ENCODE measurements around the gene USP13. TPM values are rescaled to one million over a fixed set of nuclear protein-coding genes. Genes with fewer than 3 reads are reported as not detected.

Gene USP13
- total RNA-seq, 3 donors from 2014 or later (not counting 1 experiment from before 2014, with no cell fraction given) = 2.4 to 5.6 (median 3.0) TPM

DNA sequence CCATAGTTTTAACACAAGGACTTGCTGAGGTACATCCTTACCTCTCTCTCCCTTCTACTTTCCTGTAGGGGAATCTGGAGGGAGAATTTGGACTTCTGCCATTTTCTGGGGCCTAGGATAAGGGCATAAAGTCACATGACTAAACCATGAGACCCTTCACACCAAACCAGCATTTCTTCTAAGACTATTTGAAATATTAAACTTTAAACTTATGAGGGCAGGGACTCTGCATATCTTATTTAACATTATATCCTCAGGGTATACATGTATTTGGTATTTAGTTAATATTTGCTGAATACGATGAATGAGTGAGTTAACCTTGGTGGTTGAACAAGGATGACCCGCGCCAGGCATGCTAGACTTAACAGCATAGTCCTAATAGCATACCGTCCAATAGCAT is 63.4 kb downstream of the USP13 start:
- DNase-seq (no peak), ATAC-seq (no peak)
- no peaks in the 10 kb centered on the region for H3K27me3 Mint-ChIP-seq (ENCODE audit: low read depth in 2 of 2)
- H3K36me3 Mint-ChIP-seq = no peaks in the 10 kb centered on the region
- H3K27ac ChIP-seq (ENCODE audit: low read length) = no peak overlapping the region
- 100% methylated on average over 3 of the region's 4 CpGs for WGBS (ENCODE audit: insufficient coverage)
- no peak overlapping the region for H3K4me3 ChIP-seq (ENCODE audit: low read length)
- H3K4me3 Mint-ChIP-seq = no peak overlapping the region
- intact Hi-C loops (cut with micrococcal nuclease) = no loop called here
- TF ChIP-seq, protein P1, sequence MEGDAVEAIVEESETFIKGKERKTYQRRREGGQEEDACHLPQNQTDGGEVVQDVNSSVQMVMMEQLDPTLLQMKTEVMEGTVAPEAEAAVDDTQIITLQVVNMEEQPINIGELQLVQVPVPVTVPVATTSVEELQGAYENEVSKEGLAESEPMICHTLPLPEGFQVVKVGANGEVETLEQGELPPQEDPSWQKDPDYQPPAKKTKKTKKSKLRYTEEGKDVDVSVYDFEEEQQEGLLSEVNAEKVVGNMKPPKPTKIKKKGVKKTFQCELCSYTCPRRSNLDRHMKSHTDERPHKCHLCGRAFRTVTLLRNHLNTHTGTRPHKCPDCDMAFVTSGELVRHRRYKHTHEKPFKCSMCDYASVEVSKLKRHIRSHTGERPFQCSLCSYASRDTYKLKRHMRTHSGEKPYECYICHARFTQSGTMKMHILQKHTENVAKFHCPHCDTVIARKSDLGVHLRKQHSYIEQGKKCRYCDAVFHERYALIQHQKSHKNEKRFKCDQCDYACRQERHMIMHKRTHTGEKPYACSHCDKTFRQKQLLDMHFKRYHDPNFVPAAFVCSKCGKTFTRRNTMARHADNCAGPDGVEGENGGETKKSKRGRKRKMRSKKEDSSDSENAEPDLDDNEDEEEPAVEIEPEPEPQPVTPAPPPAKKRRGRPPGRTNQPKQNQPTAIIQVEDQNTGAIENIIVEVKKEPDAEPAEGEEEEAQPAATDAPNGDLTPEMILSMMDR (IDR thresholded peaks at IDR 0.05) = no peak
- no peak overlapping the region for H3K27ac Mint-ChIP-seq
- H3K9me3 Mint-ChIP-seq = no peaks in the 10 kb centered on the region
- H3K36me3 ChIP-seq (ENCODE audit: control insufficient read depth, insufficient read depth, low read length) = no peaks in the 10 kb centered on the region
- H3K27me3 ChIP-seq (ENCODE audit: control insufficient read depth, insufficient read depth, low read length) = no peaks in the 10 kb centered on the region
- no peaks in the 10 kb centered on the region for H3K4me1 ChIP-seq (ENCODE audit: control insufficient read depth, insufficient read depth, low read length)
- no peaks in the 10 kb centered on the region for H3K9me3 ChIP-seq (ENCODE audit: control insufficient read depth, insufficient read depth, low read length)
- no peaks in the 10 kb centered on the region for H3K4me1 Mint-ChIP-seq

DNA sequence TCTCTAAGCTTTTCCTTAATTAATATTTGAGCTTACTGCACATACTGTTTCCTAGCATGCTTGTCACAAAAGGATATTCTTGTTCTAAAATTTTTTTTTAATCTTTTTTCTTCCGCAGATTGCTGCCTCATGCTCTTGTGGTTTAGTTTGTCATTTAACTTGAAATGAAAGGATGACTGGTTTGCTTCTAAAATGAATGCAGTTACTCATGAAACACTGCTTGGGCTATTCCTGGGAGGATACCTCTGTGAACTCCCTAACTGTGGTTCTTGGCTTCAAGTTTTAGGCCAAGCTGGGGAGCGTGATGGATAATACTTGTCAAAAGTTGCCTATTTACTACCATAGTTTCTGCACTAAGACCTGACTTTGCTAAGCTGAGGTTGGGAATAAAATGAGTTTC is 64.0 kb downstream of the USP13 start:
- Mint-ChIP-seq H3K4me3 (no peak overlapping the region), H3K27me3 (ENCODE audit: low read depth in 2 of 2) (no peaks in the 10 kb centered on the region), H3K27ac (no peak overlapping the region), H3K9me3 (no peaks in the 10 kb centered on the region), H3K4me1 (no peaks in the 10 kb centered on the region), H3K36me3 (no peaks in the 10 kb centered on the region)
- Histone ChIP-seq H3K36me3 (ENCODE audit: control insufficient read depth, insufficient read depth, low read length) (no peaks in the 10 kb centered on the region), H3K4me1 (ENCODE audit: control insufficient read depth, insufficient read depth, low read length) (no peaks in the 10 kb centered on the region), H3K9me3 (ENCODE audit: control insufficient read depth, insufficient read depth, low read length) (no peaks in the 10 kb centered on the region), H3K4me3 (ENCODE audit: low read length) (no peak overlapping the region), H3K27me3 (ENCODE audit: control insufficient read depth, insufficient read depth, low read length) (no peaks in the 10 kb centered on the region), H3K27ac (ENCODE audit: low read length) (no peak overlapping the region)
- 61% methylated on average over 2 of the region's 2 CpGs for WGBS (ENCODE audit: insufficient coverage)
- TF ChIP-seq, protein P1 (IDR thresholded peaks at IDR 0.05) = no peak
- DNase-seq = no peak
- intact Hi-C loops (cut with micrococcal nuclease) = no loop called here
- ATAC-seq = no peak

DNA sequence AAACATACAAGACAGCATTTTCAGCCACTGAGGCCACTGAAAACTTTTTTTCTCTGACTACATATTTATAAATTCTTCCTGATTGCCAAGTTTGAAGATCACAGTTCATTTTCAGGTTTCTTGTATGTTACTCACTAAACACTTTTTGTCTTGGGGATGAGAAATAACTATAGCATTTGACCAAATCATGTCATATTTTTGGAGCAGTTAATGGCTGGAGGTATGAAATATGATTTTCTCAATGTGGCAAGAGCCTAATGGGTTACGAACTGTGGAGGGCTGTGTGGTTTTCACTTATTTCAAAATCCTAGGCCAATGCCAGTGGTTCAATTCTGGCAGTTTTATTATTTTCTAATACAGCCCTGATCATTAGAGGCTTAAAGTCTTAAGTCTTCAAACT is 64.4 kb downstream of the USP13 start:
- H3K27me3 Mint-ChIP-seq (ENCODE audit: low read depth in 2 of 2) = no peaks in the 10 kb centered on the region

More for the DNA sequence above, 64.4 kb downstream of the USP13 start:
- no peak for DNase-seq
- no peak overlapping the region for H3K4me3 ChIP-seq (ENCODE audit: low read length)
- no CpG with 5 or more reads among the region's 1 CpG for WGBS (ENCODE audit: insufficient coverage)
- no peaks in the 10 kb centered on the region for H3K36me3 ChIP-seq (ENCODE audit: control insufficient read depth, insufficient read depth, low read length)
- H3K9me3 ChIP-seq (ENCODE audit: control insufficient read depth, insufficient read depth, low read length) = no peaks in the 10 kb centered on the region
- H3K4me1 ChIP-seq (ENCODE audit: control insufficient read depth, insufficient read depth, low read length) = no peaks in the 10 kb centered on the region
- Mint-ChIP-seq H3K4me1 (no peaks in the 10 kb centered on the region), H3K9me3 (no peaks in the 10 kb centered on the region), H3K4me3 (no peak overlapping the region), H3K27ac (no peak overlapping the region), H3K36me3 (no peaks in the 10 kb centered on the region)
- H3K27me3 ChIP-seq (ENCODE audit: control insufficient read depth, insufficient read depth, low read length) = no peaks in the 10 kb centered on the region
- ATAC-seq = no peak
- TF ChIP-seq, protein P1 (IDR thresholded peaks at IDR 0.05) = no peak
- no peak overlapping the region for H3K27ac ChIP-seq (ENCODE audit: low read length)
- intact Hi-C loops (cut with micrococcal nuclease) = no loop called here
